Measurements from ENCODE around the gene ILDR1. TPM values are rescaled to one million over a fixed set of nuclear protein-coding genes. Genes with fewer than 3 reads are reported as not detected.

The ILDR1 gene
- total and polyA plus RNA-seq, 2 of the 8 experiments (the other 6 are each of a cell fraction or from before 2014, with no cell fraction given), result 1.8 TPM

- Histone ChIP-seq H4K91ac (replicated peaks; ENCODE audit: insufficient read length, low read length) (no peak overlapping the region), H3K9me3 (ENCODE audit: insufficient read depth in 2 of 2, low read depth in 1 of 2, low read length in 1 of 2) (no peaks in the 10 kb centered on the region; a peak in 1 of 4 replicates), H4K5ac (ENCODE audit: insufficient read length, low read depth, low read length) (no peak overlapping the region), H4K20me1 (replicated peaks in 1 of 2; ENCODE audit: control insufficient read depth in 1 of 2, insufficient read depth in 2 of 2, low read length in 2 of 2) (no peaks in the 10 kb centered on the region), H3K4ac (replicated peaks; ENCODE audit: insufficient read length, low read depth, low read length) (no peak overlapping the region), H3K9ac (replicated peaks in 1 of 4; ENCODE audit: extremely low read depth in 1 of 4, low read depth in 3 of 4, low read length in 3 of 4) (no peak overlapping the region), H3K36me3 (ENCODE audit: control insufficient read depth in 2 of 4, insufficient read depth in 4 of 4, low read length in 3 of 4) (no peaks in the 10 kb centered on the region; a peak in 1 of 8 replicates), H3K79me2 (ENCODE audit: control insufficient read depth in 1 of 2, insufficient read depth in 2 of 2, low read length in 2 of 2) (no peaks in the 10 kb centered on the region), H3K14ac (ENCODE audit: insufficient read length) (no peak overlapping the region), H3K4me3 (ENCODE audit: extremely low read depth in 1 of 4, insufficient read depth in 2 of 4, low read depth in 3 of 4, low read length in 4 of 4) (no peak overlapping the region), H2BK15ac (ENCODE audit: low read length) (no peak overlapping the region), H3K4me1 (replicated peaks in 1 of 4; ENCODE audit: control insufficient read depth in 3 of 4, insufficient read depth in 4 of 4, low read length in 3 of 4) (peaks cover 0 to 7% (median 0%) of the 10 kb centered on the region in 4 experiments; a peak in 2 of 7 replicates), H2BK5ac (ENCODE audit: low read depth, low read length) (no peak overlapping the region), H2BK120ac (replicated peaks; ENCODE audit: low read depth, low read length) (no peak overlapping the region), H3K23me2 (ENCODE audit: low read depth, low read length) (no peaks in the 10 kb centered on the region), H2BK12ac (ENCODE audit: low read depth, low read length) (no peak overlapping the region), H3K27me3 (replicated peaks in 1 of 4; ENCODE audit: control insufficient read depth in 3 of 4, extremely low read depth in 1 of 4, insufficient read depth in 3 of 4, low read length in 3 of 4) (no peaks in the 10 kb centered on the region), H3K56ac (replicated peaks; ENCODE audit: insufficient read length, low read depth, low read length) (no peak overlapping the region), H4K8ac (ENCODE audit: extremely low read depth, insufficient read depth, low read length) (no peak overlapping the region), H2AFZ (ENCODE audit: low read length) (no peak overlapping the region), H2AK5ac (ENCODE audit: low read depth, low read length) (no peak overlapping the region), H3K27ac (ENCODE audit: low read depth, low read length) (no peak overlapping the region), H3K23ac (ENCODE audit: insufficient read length) (no peak overlapping the region), H3K4me2 (ENCODE audit: insufficient read depth in 1 of 2, low read depth in 2 of 2, low read length in 2 of 2) (no peak overlapping the region), H3K18ac (ENCODE audit: extremely low read depth, low read length) (no peak overlapping the region), H3K79me1 (ENCODE audit: low read depth, low read length) (no peaks in the 10 kb centered on the region), H2BK20ac (ENCODE audit: low read length) (no peak overlapping the region)
- CTCF ChIA-PET (ENCODE audit: partially characterized antibody), result interaction anchor here (0.7 to 1.6 kb wide), 3 partner anchors 49 to 99 kb away, joined by 3 to 5 read pairs (median 3); no protein-coding TSS in a partner anchor
- DNase-seq (ENCODE audit: low read depth in 1 of 2, low spot score in 2 of 2) (no peak), FAIRE-seq (no peak)
- no peak for TF ChIP-seq NANOG (IDR thresholded peaks at IDR 0.05; ENCODE audit: insufficient read depth, low read depth, low read length, poor library complexity, severe bottlenecking)
- no peak for TF ChIP-seq EGR1 (IDR thresholded peaks at IDR 0.05; ENCODE audit: borderline replicate concordance, low read depth, low read length)
- TF ChIP-seq ASH2L (IDR thresholded peaks at IDR 0.05; ENCODE audit: low read length), result no peak
- POLR2A ChIA-PET (ENCODE audit: partially characterized antibody), result no interaction called here
Measured at GRCh38 chr3:121943431-121943830, 78.6 kb downstream of the ILDR1 start.

Measured in H1 (cell line).